Posterior vena cava (tissue), 2 donors: ENCODE results near the gene APAF1. TPM values are rescaled to one million over a fixed set of nuclear protein-coding genes. Genes with fewer than 3 reads are reported as not detected.
"Not testable (repeated sequence)": the region's sequence is repeated elsewhere in the genome, so short reads cannot be mapped to it uniquely, and the experiment has no call there.

Source experiments
- DNase-seq: peaks from one replicate; pipeline ENCODE4 v3.0.0-alpha.2; 2020; ENCODE audit warnings: low spot score
- intact Hi-C, 2 donors: fragments of 100-400 bp; cut with DNase I; formaldehyde crosslinking; loops; one replicate each; pipeline versions ENCODE4 v1.14.1 to v1.14.2; 2022 to 2023
- long read RNA-seq, 2 donors: library from polyadenylated mRNA; unstranded; transcript quantifications; one replicate each; pipeline ENCODE4 v2.0.0, GENCODE V29; 2020 to 2021
- total RNA-seq, 2 donors: library from RNA; stranded (reverse); fragmentation: NEBNext Ultra II Directional; extraction: Animal tissue kit (Norgen Biotek cat#: 25700); gene quantifications; one replicate each; pipeline ENCODE4 v1.2.1, GENCODE V29; 2021
- donor health status: DM: yes; HTN: yes; CAD: no.
- donor health status: DM: yes; HTN: yes; CAD: no.

Gene APAF1, protein sequence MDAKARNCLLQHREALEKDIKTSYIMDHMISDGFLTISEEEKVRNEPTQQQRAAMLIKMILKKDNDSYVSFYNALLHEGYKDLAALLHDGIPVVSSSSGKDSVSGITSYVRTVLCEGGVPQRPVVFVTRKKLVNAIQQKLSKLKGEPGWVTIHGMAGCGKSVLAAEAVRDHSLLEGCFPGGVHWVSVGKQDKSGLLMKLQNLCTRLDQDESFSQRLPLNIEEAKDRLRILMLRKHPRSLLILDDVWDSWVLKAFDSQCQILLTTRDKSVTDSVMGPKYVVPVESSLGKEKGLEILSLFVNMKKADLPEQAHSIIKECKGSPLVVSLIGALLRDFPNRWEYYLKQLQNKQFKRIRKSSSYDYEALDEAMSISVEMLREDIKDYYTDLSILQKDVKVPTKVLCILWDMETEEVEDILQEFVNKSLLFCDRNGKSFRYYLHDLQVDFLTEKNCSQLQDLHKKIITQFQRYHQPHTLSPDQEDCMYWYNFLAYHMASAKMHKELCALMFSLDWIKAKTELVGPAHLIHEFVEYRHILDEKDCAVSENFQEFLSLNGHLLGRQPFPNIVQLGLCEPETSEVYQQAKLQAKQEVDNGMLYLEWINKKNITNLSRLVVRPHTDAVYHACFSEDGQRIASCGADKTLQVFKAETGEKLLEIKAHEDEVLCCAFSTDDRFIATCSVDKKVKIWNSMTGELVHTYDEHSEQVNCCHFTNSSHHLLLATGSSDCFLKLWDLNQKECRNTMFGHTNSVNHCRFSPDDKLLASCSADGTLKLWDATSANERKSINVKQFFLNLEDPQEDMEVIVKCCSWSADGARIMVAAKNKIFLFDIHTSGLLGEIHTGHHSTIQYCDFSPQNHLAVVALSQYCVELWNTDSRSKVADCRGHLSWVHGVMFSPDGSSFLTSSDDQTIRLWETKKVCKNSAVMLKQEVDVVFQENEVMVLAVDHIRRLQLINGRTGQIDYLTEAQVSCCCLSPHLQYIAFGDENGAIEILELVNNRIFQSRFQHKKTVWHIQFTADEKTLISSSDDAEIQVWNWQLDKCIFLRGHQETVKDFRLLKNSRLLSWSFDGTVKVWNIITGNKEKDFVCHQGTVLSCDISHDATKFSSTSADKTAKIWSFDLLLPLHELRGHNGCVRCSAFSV (N-terminal part only)
- total RNA-seq, result 10 to 100 TPM; 11.5 to 13.0 TPM
- long read RNA-seq, donor 1, partial matches to known transcripts, result 1 of 1 reads
- long read RNA-seq, donor 1, other reads (novel, unspliced or antisense), result 0 of 1 reads
- long read RNA-seq, donor 2, partial matches to known transcripts, result 4 of 4 reads
- long read RNA-seq, donor 2, other reads (novel, unspliced or antisense), result 0 of 4 reads

GRCh38 chr12:98644712-98645571, at the start of gene APAF1, which contains the start of gene IKBIP:
Gene APAF1 (plus strand): TSS chr12:98645290. CDS start chr12:98648360, 3,070 bp downstream.
Gene IKBIP (minus strand): TSS chr12:98644788. CDS start chr12:98644701, 87 bp downstream.
- intact Hi-C loops, result loop anchor here (10.0 kb wide), 1 partner anchor 50 kb away; the partner anchor contains the start of gene SLC25A3 (in 2 of the 2)
- peak; percentile 99 for DNase-seq

- DNase-seq, result not testable (repeated sequence)
- intact Hi-C loops, result loop anchor here (10.0 kb wide), 1 partner anchor 47 kb away; the partner anchor contains the start of genes APAF1 (in 2 of the 2) and IKBIP (in 2 of the 2)
Observed at GRCh38 chr12:98597313-98597712, 47.8 kb upstream of the APAF1 start.

DNA sequence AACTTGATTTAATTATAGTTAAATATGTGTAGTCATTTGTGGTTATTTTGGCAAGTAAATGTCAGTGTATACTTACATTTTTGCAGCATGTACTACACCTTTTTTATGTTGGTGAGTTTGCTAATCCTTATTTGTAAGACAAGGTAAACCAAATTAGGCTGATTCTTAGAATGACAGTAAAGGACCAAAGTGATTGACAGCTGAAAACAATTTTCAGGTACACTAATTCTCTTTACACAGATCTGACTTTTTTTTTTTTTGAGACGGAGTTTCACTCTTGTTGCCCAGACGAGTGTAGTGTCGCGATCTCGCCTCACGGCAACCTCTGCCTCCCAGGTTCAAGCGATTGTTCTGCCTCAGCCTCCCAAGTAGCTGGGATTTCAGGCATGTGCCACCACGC, 43.2 kb upstream of the APAF1 start:
- intact Hi-C loops, result no loop called here
- DNase-seq, result no peak

DNA sequence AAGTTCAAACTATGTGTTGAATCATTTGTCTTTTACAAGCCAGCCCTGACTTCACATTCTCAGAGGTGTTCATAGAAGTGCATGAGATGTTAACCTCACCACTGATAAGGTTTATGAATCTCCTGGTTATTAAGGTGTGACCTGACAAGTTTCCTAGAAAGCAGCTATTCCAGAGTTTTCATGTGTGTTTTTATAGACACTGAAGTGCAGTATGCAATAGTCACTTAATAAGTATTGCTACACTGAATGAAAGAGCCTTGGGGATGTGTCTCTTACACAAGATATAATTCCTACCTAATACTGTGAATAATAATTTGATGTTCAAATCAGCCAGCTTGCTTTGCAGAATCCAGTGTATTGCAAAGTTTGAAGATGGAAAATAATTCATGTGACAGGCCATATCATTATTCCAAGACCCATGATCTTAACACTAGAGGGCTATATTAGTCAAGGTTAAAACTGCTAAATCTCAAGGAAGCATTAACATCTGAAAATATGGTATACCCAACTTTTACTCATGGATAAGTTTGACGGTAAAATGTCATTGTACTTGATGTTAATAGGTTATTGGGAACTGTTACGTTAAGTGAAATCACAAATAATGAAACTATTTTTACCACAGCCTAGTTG, 38.6 kb upstream of the APAF1 start:
- no peak for DNase-seq
- intact Hi-C loops, result no loop called here

DNA sequence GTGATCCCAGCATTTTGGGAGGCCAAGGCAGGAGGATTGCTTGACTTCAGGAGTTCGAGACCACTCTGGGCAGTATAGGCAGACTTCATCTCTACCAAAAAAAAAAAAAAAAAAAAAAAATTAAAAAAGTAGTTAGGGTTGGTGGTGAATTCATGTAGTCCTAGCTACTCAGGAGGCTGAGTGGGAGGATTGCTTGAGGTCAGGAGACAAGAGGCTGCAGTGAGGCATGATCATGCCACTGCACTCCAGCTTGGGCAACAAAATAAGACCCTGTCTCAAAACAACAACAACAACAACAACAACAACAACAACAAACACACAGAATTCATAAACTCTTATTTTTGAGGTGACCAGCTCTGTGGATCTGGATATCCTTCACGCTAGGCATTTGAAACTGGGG, 34.5 kb upstream of the APAF1 start:
- intact Hi-C loops, result no loop called here
- no peak for DNase-seq

DNA sequence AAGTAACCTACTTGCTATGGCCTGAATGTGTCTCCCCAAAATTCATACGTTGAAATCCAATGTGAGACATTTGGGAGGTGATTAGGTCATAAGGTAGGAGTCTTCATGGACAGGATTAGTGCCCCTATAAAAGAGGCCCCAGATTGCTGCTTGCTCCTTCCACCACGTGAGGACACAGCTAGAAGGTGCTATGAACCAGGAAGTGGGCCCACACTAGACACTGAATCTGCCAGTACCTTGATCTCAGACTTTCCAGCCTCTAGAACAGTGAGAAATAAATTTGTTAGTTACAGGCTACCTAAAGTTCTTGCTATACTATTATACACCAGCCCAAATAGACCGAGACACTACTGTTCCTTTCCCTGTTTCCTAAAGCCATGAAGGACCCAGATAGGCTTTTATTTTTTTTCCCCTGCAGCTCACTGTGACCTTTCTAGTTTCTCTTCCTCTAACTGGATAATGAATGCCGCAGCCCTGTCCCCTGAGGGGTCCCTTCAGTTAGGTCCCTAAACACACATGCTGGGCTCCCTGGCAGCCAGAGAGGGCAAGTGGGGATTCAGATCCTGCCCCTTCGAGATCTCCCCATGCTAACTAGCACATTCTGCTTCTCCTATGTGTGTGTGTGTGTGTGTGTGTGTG, 32.3 kb upstream of the APAF1 start:
- no peak for DNase-seq
- intact Hi-C loops, result no loop called here

DNA sequence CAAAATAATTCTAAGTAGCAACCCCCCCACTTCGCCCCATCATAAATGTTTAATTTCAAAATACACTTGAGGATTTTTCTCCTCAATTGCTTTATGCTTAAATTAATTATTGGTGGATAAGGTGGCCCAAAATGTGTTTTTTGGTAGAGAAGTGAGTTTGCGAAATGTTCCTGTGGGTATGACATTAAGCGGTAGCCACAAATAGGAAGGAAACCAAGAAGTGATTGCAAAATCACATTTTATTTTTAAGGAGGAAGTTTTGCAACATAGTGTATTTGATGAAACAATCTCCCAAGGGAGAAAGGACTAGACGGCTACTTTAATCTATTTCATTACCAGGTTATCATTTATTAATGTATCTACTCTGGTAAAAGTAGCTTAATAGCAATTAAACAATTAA, 26.1 kb upstream of the APAF1 start:
- DNase-seq, result no peak
- intact Hi-C loops, result no loop called here

DNA sequence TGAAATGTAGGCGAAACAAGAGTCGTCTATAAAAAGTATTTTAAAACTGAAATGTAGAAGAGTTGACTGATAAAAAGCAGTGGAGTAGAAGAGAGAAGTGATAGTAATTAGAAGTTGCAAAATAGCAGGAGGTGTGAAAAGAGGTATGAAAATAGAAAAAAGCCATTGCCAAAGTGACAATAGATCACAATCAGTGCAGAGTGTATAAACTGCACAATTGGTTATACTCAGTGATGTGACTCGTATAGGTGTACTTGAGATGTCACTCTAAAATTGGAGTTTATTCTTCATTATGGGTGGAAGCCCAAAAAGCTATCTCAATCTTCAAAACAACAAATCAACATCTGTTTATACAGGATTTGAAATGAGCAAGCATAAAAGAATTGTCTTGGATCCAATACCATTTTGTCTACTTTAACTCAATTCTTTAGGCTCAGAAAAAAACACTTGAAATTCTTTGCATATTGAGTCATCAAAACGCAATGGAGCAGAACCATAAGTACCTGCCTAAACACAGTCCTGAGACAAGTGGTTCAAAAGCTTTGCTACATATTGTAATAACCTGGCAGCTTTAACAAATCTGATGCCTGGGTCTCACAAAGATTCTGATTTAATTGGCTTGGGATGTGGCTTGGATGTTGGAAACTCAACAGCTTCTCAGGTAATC, 9.3 kb upstream of the APAF1 start:
- DNase-seq, result no peak
- intact Hi-C loops, result no loop called here

DNA sequence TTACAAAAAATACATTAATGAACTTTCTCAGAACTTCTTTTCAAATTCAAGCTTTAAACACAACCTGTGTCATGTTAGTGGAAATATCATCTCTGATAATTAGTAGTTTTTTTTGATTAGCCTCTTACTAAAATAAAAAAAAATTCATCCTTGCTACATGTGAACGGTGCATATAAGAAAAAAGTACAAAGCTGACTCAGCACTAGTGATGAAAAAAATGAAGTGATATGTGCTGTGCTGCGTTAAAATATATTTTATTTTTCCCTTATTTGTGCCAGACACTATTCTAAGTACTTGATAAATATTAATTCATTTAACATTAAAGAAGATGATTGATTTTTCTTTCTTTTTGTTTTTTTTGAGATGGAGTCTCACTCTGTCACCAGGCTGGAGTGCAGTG, 8.0 kb upstream of the APAF1 start:
- no peak for DNase-seq
- intact Hi-C loops, result no loop called here

GRCh38 chr12:98638009-98638408, 7.1 kb upstream of the APAF1 start:
- intact Hi-C loops, result no loop called here
- no peak for DNase-seq

DNA sequence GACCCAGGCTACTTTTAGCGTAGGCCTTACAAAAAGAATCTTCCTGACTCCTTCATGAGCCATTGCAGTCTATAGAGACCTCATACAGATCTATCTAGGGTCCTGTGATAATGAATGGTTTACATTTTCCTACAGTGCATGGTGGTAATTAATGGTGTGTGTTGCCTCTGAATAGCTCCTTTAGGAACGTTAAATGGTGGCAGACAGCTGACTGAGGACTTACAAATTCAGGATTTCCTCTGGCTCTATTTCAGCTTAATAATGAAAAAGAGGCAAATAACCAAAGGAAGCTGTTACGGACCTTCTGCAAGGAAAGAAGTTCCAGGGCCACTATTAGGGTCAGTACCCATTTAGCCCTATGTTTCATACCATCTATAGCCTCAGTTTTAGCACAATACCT, 5.6 kb upstream of the APAF1 start:
- intact Hi-C loops, result no loop called here
- DNase-seq, result no peak

- intact Hi-C loops, result loop anchor here (10.0 kb wide), 1 partner anchor 48 kb away; the partner anchor contains the start of gene SLC25A3 (in 2 of the 2)
- not testable (repeated sequence) for DNase-seq
Observed at GRCh38 chr12:98642801-98643200, 2.3 kb upstream of the APAF1 start.

GRCh38 chr12:98644433-98644711, 718 bp upstream of the APAF1 start:
- DNase-seq, result peak; percentile 84
- intact Hi-C loops, result loop anchor here (10.0 kb wide), 1 partner anchor 50 kb away; the partner anchor contains the start of gene SLC25A3 (in 2 of the 2)

DNA sequence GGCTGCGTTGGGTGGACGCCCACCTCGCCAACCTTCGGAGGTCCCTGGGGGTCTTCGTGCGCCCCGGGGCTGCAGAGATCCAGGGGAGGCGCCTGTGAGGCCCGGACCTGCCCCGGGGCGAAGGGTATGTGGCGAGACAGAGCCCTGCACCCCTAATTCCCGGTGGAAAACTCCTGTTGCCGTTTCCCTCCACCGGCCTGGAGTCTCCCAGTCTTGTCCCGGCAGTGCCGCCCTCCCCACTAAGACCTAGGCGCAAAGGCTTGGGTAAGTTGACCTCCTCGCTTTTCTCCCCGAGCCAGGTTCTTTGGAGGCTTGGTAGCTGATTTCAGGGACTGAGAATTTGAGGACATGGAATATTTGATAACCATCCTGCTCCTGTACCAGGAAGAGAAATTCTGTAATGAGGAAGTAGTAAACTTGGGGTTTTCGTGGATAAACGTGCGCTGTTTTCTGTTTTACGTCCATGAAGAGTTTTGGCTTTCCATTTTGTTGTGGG, 530 bp downstream of the APAF1 start:
- DNase-seq, result no peak
- intact Hi-C loops, result loop anchor here (10.0 kb wide), 1 partner anchor 51 kb away; the partner anchor contains the start of gene SLC25A3 (in 2 of the 2)

DNA sequence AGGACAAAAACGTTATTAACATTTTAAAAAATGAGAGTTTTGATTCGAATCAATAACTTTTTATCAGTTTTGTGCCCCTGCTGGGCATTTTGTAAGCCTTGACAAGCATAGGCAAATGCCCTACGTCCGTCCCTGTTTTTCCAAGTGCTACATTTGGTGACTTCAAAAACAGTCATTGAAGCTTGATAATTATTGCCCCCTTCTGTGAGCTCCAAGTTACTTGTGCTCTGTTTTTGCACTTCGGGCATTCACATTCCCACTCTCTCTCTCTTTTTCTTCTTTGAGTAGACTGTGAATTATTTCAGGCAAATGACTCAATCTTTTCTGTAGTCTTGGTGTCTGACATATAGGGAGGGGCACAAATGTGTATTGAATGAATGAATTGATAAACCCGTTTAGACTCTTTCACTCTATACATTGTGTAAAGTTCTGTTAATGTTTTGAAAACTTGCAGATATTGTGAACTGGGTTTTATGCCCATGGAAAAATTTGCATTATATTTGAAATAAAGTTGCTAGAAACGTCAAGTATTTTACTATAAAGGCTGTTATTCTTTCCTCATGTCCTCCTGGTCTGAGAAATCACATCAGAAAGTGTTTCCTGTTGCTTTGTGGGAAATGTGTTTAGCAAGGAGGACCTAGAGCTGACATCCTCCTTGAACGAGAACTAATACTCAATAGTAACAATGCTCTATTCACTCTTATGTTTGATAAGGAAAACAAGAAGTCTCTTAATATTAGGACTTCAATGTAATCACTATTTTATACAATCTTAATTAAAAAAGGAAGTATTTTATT, 1.4 kb downstream of the APAF1 start:
- intact Hi-C loops, result loop anchor here (10.0 kb wide), 1 partner anchor 52 kb away; the partner anchor contains the start of gene SLC25A3 (in 2 of the 2)

GRCh38 chr12:98651328-98651727, 6.2 kb downstream of the APAF1 start:
- intact Hi-C loops, result no loop called here

More for the DNA sequence above, 1.4 kb downstream of the APAF1 start:
- DNase-seq, result no peak

More at GRCh38 chr12:98651328-98651727, 6.2 kb downstream of the APAF1 start:
- no peak for DNase-seq
